Measurements from ENCODE around the gene ZBTB45.
"Not testable (repeated sequence)": the region's sequence is repeated elsewhere in the genome, so short reads cannot be mapped to it uniquely, and the experiment has no call there.

GRCh38 chr19:58470837-58471543, 48.6 kb downstream of the ZBTB45 start:
- not testable (repeated sequence) for TF ChIP-seq CTCF, POLR2A (IDR thresholded peaks at IDR 0.05)
